GM21367 (cell line): ENCODE results near the gene ZSCAN26.

Source experiments
- ATAC-seq: cut with Tn5 transposase; IDR thresholded peaks from one replicate; pipeline ENCODE4 v1.9.1; 2021; ENCODE audit not compliant: unreplicated experiment

Gene ZSCAN26

DNA sequence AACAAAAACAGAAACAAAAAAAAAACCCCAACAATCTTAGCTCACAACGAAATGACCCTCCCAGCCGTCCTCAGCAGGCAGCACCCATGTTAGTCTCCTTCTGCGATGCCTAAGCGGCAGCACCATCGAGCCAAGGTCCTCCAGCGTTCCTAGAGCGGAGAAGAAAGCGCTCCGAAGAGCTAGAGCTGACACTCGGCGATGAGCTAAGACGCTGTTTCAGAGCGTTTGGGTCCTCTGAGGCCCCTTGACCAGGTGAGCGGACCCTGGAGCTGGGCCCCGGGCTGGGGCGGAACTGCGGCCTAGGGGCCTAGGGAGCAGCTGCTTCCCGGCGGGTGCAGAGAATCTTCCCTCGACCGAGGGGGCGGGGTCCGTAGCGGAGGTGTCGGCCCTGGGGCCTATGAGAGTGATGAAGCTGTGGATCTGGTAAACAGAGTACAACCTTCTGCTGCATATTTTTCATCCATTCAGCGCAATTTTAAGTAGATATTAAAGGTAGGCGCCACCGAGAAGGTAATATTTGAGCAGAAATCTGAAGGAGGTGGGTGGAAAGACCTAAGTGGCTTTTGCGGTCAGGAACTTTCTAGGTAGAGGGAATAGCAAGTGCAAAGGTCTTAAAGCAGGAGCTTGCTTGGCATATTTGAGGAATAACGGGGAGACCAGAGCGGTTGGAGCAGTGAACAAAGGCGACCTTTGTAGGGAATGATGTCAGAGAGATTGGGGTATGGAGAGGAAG, at the start of gene ZSCAN26:
Gene ZSCAN26 (plus strand): TSS at position 182 of the 733 bp plus-strand sequence. CDS start 4,777 bp downstream, outside the sequence.
- ATAC-seq = peak; percentile 85

- ATAC-seq = no peak
Measured at GRCh38 chr6:28217890-28218289, 49.1 kb upstream of the ZSCAN26 start.

DNA sequence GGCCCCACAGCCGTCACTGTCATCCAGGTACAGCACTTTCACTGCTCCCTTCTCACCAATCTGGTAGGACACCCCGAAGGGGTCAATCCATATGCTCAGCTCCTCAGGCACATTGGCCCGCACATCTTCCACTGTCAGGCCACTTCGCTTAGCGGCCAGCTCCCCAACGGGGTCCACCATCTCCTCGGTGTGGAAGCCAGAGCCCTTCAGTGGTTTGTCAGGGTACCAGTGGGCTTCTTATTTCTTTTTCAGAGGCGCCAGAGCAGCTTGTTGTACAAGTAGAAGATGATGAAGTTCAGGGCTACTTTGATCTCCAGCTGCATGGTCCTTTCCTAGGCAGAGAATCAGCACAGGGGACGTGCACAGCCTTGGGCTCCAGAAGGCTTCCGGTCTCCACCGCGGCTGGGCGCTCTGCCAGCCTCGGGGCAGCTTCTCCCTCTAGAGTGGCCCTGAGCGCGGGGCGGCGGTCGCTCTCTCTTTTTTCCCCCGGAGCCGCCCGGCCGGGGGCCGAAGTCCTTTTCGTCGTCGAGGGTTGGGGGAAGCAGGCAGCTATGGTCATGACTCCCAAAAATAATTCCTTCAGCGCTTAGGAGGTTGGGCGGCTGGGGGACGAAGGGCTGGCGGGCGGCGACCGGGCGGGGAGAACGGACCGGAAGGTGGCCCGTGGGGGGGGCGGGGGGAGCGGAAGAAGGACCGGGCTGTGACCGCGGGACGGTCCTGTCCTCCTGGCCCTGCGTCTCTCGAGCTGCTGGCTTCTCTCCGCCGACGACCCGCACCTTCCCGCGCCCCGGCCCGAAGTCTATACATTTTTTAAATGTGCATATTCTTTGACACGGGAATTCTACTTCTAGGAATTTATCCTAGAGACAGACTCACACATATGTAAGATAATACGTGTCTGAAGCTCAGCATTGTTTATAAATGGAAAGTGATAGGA, 48.4 kb upstream of the ZSCAN26 start:
- ATAC-seq = peak; percentile 65

- no peak for ATAC-seq
Measured at GRCh38 chr6:28220257-28221133, 46.4 kb upstream of the ZSCAN26 start.

DNA sequence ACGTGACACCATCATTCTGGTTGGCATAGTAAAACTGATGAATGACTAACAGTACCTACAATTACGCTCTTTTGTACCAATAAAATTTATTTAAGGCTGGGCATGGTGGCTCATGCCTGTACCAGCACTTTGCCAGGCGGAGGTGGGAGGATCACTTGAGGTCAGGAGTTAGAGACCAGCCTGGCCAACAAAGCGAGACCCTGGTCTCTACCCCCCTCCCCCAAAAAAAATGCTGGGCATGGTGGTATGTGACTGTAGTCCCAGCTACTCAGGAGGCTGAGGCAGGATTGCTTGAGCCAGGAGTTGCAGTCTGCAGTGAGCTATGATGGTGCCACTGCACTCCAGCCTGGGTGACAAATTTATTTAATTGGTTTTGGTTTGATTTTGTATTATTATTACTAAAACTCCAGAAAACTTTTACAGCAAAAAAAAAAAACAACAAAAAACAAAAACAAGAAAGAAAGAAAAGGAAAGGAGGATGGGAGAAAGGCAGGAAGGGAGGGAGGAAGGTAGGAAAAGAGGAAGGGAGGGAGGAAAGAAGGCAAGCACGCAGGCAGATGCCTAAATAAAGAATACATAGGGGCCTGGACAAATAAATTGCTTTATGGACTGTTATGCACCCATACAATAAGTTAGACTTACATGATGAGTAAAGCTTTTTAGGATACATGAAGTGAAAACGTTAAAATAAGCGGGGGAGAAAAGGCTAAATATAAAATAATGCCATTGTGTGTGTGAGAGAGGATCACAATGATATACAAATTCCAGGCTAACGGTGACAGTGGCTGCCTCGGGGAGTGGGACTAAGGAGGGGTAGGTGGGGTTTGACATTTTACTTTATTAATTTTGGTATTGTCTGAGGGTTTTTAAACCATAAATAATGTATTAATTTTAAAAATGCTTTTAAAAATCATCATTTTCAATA, 42.5 kb upstream of the ZSCAN26 start:
- ATAC-seq = no peak

DNA sequence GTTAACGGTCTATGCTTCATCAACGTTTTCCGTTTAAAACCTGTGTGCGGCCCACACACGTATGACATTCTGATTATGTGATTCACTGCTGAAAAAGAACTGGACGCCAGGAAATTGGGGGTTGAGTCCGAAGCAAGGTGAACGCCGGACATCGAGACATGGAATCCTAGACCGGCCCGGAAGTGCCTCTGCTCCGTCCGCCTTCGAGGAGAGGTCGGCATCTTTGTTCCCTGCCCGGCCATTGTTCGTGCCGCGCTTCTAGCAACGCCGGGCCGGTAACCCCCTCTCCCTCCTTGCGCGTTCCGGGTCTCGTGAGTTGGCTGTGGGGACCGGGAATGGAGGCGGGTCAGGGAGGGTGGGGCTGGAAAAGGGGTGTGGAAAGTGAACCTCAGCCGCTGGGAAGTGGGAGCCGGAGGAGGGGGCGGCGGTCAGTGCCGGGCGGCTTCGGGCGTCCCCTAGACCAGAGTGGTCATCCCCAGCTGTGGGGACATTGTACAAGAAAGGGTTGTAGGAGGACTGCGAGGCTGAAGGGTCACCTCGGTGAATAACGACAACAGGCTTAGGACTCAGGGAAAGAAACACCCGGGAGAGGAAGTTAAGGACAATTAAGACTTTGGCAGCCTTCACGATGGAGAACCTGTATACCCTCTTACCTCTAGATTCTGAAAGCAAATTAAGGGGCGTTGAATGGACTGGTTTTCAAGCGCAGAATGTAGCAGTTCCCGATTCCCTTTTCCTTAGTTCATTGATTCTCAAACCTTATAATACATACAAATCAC, 41.7 kb upstream of the ZSCAN26 start, which contains the start of gene ZSCAN9:
Gene ZSCAN9 (plus strand): TSS at position 220 of the 779 bp plus-strand sequence. CDS start 1,810 bp downstream, outside the sequence.
- peak; percentile 84 for ATAC-seq

- ATAC-seq = no peak
Measured at GRCh38 chr6:28226460-28226859, 40.5 kb upstream of the ZSCAN26 start.

- ATAC-seq = no peak
Measured at GRCh38 chr6:28232785-28233184, 34.2 kb upstream of the ZSCAN26 start.

DNA sequence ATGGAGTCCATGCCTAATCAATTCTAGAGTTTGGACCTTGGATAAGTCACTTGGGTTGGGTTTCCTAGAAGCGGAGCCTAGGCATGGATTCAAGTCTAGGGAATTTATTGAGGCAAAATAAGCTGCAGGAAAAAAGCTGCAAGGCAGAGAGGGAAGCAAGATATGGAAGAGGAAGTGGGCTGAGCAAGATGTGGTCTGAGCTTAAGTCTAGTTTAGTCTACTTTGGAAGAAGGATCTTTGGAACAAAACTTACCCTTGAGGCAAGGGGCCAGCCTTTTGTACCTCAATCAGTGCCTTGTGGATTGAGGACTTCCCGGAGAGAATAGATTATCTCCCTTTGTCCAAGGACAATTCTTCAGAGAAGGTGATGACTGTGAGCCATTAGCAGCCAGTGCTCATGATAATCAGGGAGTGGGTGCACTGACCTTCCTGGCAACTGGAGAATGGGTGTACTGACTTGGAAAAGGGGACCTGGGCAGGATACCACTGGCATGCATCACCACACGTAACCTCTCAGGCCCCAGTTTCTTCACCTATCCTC, 31.0 kb upstream of the ZSCAN26 start:
- ATAC-seq = no peak

- no peak for ATAC-seq
Measured at GRCh38 chr6:28239636-28240035, 27.3 kb upstream of the ZSCAN26 start.

GRCh38 chr6:28240471-28240870, 26.5 kb upstream of the ZSCAN26 start:
- no peak for ATAC-seq

DNA sequence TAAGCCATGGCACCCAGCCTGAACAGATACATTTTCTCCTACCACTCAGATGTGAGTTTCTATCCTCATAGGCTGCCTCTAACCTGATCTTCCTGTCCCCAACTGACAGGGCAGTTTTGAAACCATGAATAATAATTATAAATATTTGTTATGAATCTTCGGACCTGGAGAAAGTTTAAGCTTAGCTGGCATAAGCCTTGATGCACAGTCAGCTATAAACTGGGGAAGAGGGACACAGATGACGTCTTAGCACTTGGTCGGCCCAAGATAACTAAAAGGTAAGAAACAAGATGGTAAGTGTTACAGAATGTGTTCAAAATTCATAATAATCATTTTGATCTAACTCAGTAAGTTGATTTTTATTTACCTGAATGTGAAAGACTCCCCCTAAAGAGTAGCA, 23.0 kb upstream of the ZSCAN26 start:
- ATAC-seq = no peak

GRCh38 chr6:28245206-28245941, 21.6 kb upstream of the ZSCAN26 start:
- no peak for ATAC-seq

DNA sequence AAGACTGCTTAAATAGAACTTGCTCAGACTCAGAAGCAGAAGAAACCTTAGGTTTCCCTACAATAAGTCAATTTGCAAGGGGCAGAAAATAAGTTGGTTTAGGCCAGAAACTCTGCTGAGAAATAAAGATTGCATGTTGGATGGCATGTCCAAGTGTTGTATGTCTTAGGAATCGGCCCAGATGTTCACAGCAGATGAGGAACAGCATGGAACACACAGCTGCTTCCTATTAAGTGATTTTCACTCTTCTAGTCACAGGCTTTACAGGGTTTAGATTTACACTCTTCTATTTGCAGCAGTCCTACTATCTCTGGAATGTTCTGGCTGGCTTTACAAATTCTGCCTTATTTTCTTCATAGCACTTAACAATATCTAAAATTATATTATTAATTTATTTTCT, 18.0 kb upstream of the ZSCAN26 start:
- no peak for ATAC-seq

- no peak for ATAC-seq
Measured at GRCh38 chr6:28250747-28251146, 16.2 kb upstream of the ZSCAN26 start.

- peak; percentile 27 for ATAC-seq
Measured at GRCh38 chr6:28251661-28252008, 15.3 kb upstream of the ZSCAN26 start.

DNA sequence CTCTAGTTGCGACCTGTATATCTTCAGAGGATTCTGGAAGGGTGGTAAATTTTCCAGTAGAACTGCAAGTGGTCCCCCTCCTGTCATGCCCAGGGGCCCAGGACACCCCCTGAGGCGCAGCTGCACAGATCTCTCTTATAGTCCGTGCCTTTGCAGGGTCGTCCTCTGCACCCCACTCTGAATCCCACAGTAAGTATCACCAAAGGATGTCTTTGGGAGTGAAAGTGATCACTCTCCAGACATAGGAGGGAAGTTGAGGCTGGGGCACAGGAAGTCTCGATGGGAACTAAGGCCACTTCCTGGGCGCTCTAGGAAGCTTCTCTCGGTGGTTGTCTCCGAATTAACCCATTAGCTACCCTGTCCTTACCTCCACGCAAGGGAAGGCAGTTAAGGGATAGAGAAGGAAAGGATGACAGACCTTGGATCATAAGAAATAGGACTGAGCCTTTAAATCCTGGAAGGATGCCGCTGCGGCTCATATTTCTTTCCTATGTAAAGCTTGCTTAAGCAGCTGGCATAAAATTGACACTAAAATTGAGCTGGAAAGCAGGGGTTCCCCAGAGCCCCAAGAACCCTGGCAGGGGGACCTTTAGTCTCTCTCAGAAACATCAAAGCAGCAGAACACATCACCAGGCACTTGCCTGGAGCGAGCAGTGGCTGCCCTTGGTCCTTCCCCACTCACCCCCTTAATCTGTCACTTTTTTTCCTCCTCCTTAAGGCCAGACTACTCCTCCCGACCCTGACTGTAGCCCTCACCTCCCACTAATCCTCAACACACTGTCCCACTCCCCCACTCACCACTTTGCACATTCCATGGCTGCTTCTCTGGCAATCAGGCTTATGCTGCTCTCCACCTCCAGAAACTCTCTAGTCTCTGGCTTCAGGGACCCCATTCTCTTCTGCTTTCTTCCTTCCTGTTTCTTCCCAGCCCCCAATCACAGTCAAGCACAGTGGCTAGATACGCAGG, 14.7 kb upstream of the ZSCAN26 start, which contains the start of gene ZKSCAN4:
Gene ZKSCAN4 (minus strand): TSS at position 261 of the 967 bp plus-strand sequence. CDS start 289 bp downstream, outside the sequence.
- peak; percentile 73 for ATAC-seq
